Left kidney (tissue), 2 donors: ENCODE measurements around the gene KCNQ1. TPM values are rescaled to one million over a fixed set of nuclear protein-coding genes. Genes with fewer than 3 reads are reported as not detected.

Experiments used
- DNase-seq: peaks from one replicate; pipeline ENCODE4 v3.0.0-alpha.2; 2013
- polyA plus RNA-seq: library from polyadenylated mRNA; unstranded; fragments of 120-200 nt; gene quantifications from one replicate; pipeline ENCODE4 v1.2.1, GENCODE V29; 2013; ENCODE audit not compliant: insufficient read length

The KCNQ1 gene
- polyA plus RNA-seq, 1 donor, result 9.1 TPM

- DNase-seq, result no peak
Measured at GRCh38 chr11:2897048-2897447, 452.2 kb downstream of the KCNQ1 start.

GRCh38 chr11:2898366-2899079 lies 453.7 kb downstream of the KCNQ1 start:
- no peak for DNase-seq

Other genes starting within 250 kb of the KCNQ1 start
- 1.7 TPM for gene ASCL2, start 174.4 kb upstream of the KCNQ1 start, polyA plus RNA-seq
- gene C11orf21, start 143.1 kb upstream of the KCNQ1 start, polyA plus RNA-seq, result 0.43 TPM
- gene TSPAN32, start 143.0 kb upstream of the KCNQ1 start, polyA plus RNA-seq, result 1.9 TPM
- 485 TPM for gene CD81, start 67.7 kb upstream of the KCNQ1 start, polyA plus RNA-seq
- 30.6 TPM for gene TSSC4, start 44.3 kb upstream of the KCNQ1 start, polyA plus RNA-seq
- gene TRPM5, start 494 bp upstream of the KCNQ1 start, polyA plus RNA-seq, result 2.9 TPM